Thyroid gland (tissue), 4 donors: Measurements from ENCODE around the gene SDR42E1.

ENCODE experiments used
- POLR2A ChIP-seq, 2 donors: fragments of 450-650 bp; IDR thresholded peaks; one replicate each; pipeline ENCODE4 v1.6.1; 2017; ENCODE audit warnings: antibody characterized with exemption in 2 of 2, mild to moderate bottlenecking in 2 of 2, moderate library complexity in 1 of 2
- TF ChIP-seq, protein P1 (sequence below), 6 experiments: fragments of 200-600 bp in 3 of 6; fragments of 450-650 bp in 3 of 6; sonication (generic) in 3 of 6; IDR thresholded peaks; one replicate each; pipeline ENCODE4 v1.5.1; 2016 to 2019; ENCODE audit warnings: antibody characterized with exemption in 6 of 6, mild to moderate bottlenecking in 2 of 6, inconsistent platforms in 1 of 6, moderate library complexity in 1 of 6

DNA sequence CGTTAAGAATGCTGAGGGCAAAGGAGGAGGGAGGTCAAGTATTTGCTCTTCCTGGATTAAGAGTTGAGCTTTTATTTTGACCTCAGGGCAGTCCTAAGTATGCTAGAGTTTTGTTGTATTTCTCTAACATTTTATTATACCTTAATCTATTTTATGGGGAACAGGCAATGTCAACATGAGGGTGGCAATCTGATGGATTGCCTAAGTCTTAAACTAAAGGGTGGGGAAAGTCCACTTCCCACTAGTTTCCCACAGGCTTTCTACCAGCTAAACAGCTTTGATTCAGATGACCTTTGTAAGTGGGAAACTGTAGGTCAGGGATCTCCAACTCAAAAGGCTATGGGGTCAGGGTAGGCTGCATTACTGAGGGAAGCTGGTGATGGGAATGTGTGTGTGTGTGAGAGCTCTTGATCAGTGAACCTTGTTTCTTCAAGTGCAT lies 48.7 kb upstream of the SDR42E1 start:
- TF ChIP-seq, protein P1, sequence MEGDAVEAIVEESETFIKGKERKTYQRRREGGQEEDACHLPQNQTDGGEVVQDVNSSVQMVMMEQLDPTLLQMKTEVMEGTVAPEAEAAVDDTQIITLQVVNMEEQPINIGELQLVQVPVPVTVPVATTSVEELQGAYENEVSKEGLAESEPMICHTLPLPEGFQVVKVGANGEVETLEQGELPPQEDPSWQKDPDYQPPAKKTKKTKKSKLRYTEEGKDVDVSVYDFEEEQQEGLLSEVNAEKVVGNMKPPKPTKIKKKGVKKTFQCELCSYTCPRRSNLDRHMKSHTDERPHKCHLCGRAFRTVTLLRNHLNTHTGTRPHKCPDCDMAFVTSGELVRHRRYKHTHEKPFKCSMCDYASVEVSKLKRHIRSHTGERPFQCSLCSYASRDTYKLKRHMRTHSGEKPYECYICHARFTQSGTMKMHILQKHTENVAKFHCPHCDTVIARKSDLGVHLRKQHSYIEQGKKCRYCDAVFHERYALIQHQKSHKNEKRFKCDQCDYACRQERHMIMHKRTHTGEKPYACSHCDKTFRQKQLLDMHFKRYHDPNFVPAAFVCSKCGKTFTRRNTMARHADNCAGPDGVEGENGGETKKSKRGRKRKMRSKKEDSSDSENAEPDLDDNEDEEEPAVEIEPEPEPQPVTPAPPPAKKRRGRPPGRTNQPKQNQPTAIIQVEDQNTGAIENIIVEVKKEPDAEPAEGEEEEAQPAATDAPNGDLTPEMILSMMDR (IDR thresholded peaks at IDR 0.05), result no peak
- no peak for TF ChIP-seq POLR2A (IDR thresholded peaks at IDR 0.05)
